Neuron (in vitro differentiated cells): ENCODE results near the gene ITGB1BP1.

ENCODE experiments used
- H2AFZ ChIP-seq: one replicate; pipeline ENCODE4 v1.6.1; 2013; ENCODE audit warnings: low read depth, mild to moderate bottlenecking, inconsistent platforms, low read length, moderate library complexity
- H3K27me3 ChIP-seq: one replicate; pipeline ENCODE4 v1.6.1; 2013; ENCODE audit warnings: low read length; ENCODE audit not compliant: insufficient read depth
- H3K36me3 ChIP-seq: one replicate; pipeline ENCODE4 v1.6.1; 2013; ENCODE audit warnings: low read length; ENCODE audit not compliant: insufficient read depth
- H3K4me1 ChIP-seq: one replicate; pipeline ENCODE4 v1.6.1; 2013; ENCODE audit warnings: low read length; ENCODE audit not compliant: insufficient read depth
- H3K4me3 ChIP-seq: 2 replicates; pipeline ENCODE4 v1.5.1; 2013; ENCODE audit warnings: mild to moderate bottlenecking, low read length, moderate library complexity
- H3K9me3 ChIP-seq: one replicate; pipeline ENCODE4 v1.6.1; 2013; ENCODE audit warnings: low read length

ITGB1BP1 gene

GRCh38 chr2:9443526-9443925 lies 20.2 kb upstream of the ITGB1BP1 start:
- no peaks in the 10 kb centered on the region for H3K9me3 ChIP-seq
- H2AFZ ChIP-seq = no peak overlapping the region
- H3K27me3 ChIP-seq = no peaks in the 10 kb centered on the region
- H3K4me1 ChIP-seq = no peaks in the 10 kb centered on the region
- no peak overlapping the region for H3K4me3 ChIP-seq
- H3K36me3 ChIP-seq = peaks cover 81% of the 10 kb centered on the region

GRCh38 chr2:9441556-9441955 lies 18.2 kb upstream of the ITGB1BP1 start:
- H3K36me3 ChIP-seq = peaks cover 84% of the 10 kb centered on the region
- no peaks in the 10 kb centered on the region for H3K4me1 ChIP-seq
- no peaks in the 10 kb centered on the region for H3K27me3 ChIP-seq
- no peak overlapping the region for H2AFZ ChIP-seq
- H3K9me3 ChIP-seq = peaks cover 5% of the 10 kb centered on the region
- no peak overlapping the region for H3K4me3 ChIP-seq

- Histone ChIP-seq H3K27me3 (no peaks in the 10 kb centered on the region), H2AFZ (no peak overlapping the region), H3K4me3 (no peak overlapping the region), H3K36me3 (peaks cover 85% of the 10 kb centered on the region), H3K9me3 (peaks cover 8% of the 10 kb centered on the region), H3K4me1 (no peaks in the 10 kb centered on the region)
Measured at GRCh38 chr2:9440058-9440727, 16.9 kb upstream of the ITGB1BP1 start.

- H3K4me3 ChIP-seq = no peak overlapping the region
- no peaks in the 10 kb centered on the region for H3K27me3 ChIP-seq
- peaks cover 84% of the 10 kb centered on the region for H3K36me3 ChIP-seq
Measured at GRCh38 chr2:9439536-9439935, 16.2 kb upstream of the ITGB1BP1 start.

GRCh38 chr2:9434489-9434888 lies 11.2 kb upstream of the ITGB1BP1 start:
- Histone ChIP-seq H3K4me3 (no peak overlapping the region), H3K9me3 (peaks cover 8% of the 10 kb centered on the region), H3K27me3 (no peaks in the 10 kb centered on the region), H3K4me1 (no peaks in the 10 kb centered on the region), H3K36me3 (peaks cover 91% of the 10 kb centered on the region), H2AFZ (no peak overlapping the region)

More at GRCh38 chr2:9439536-9439935, 16.2 kb upstream of the ITGB1BP1 start:
- Histone ChIP-seq H2AFZ (no peak overlapping the region), H3K4me1 (no peaks in the 10 kb centered on the region), H3K9me3 (peaks cover 8% of the 10 kb centered on the region)

GRCh38 chr2:9430316-9431293 lies 7.3 kb upstream of the ITGB1BP1 start:
- peaks cover 71% of the 10 kb centered on the region for H3K36me3 ChIP-seq

GRCh38 chr2:9428965-9429577 lies 5.7 kb upstream of the ITGB1BP1 start:
- H3K36me3 ChIP-seq = peaks cover 57% of the 10 kb centered on the region
- H3K9me3 ChIP-seq = no peaks in the 10 kb centered on the region
- no peak overlapping the region for H2AFZ ChIP-seq

More at GRCh38 chr2:9430316-9431293, 7.3 kb upstream of the ITGB1BP1 start:
- Histone ChIP-seq H3K4me3 (no peak overlapping the region), H3K27me3 (no peaks in the 10 kb centered on the region), H3K9me3 (no peaks in the 10 kb centered on the region), H3K4me1 (no peaks in the 10 kb centered on the region), H2AFZ (no peak overlapping the region)

GRCh38 chr2:9424447-9425164 lies 1.3 kb upstream of the ITGB1BP1 start:
- Histone ChIP-seq H3K4me1 (peaks cover 24% of the 10 kb centered on the region), H3K4me3 (peak overlapping the region; percentile 87), H3K36me3 (peaks cover 15% of the 10 kb centered on the region), H3K27me3 (no peaks in the 10 kb centered on the region), H3K9me3 (no peaks in the 10 kb centered on the region), H2AFZ (peak overlapping the region; percentile 68)

More at GRCh38 chr2:9428965-9429577, 5.7 kb upstream of the ITGB1BP1 start:
- H3K4me1 ChIP-seq = peaks cover 14% of the 10 kb centered on the region
- H3K27me3 ChIP-seq = no peaks in the 10 kb centered on the region
- H3K4me3 ChIP-seq = no peak overlapping the region

- Histone ChIP-seq H3K9me3 (no peaks in the 10 kb centered on the region), H3K27me3 (no peaks in the 10 kb centered on the region), H3K4me3 (peak overlapping the region; percentile 87), H2AFZ (peak overlapping the region; percentile 68), H3K4me1 (peaks cover 24% of the 10 kb centered on the region), H3K36me3 (peaks cover 9% of the 10 kb centered on the region)
Measured at GRCh38 chr2:9423922-9424272, 569 bp upstream of the ITGB1BP1 start.

GRCh38 chr2:9422321-9423099 lies 818 bp downstream of the ITGB1BP1 start:
- Histone ChIP-seq H2AFZ (peak overlapping the region; percentile 61), H3K4me1 (peaks cover 24% of the 10 kb centered on the region), H3K9me3 (no peaks in the 10 kb centered on the region), H3K4me3 (peak overlapping the region; percentile 87), H3K27me3 (no peaks in the 10 kb centered on the region), H3K36me3 (peaks cover 3% of the 10 kb centered on the region)

- Histone ChIP-seq H2AFZ (no peak overlapping the region), H3K36me3 (peaks cover 4% of the 10 kb centered on the region), H3K9me3 (no peaks in the 10 kb centered on the region), H3K4me1 (peaks cover 24% of the 10 kb centered on the region), H3K4me3 (no peak overlapping the region), H3K27me3 (no peaks in the 10 kb centered on the region)
Measured at GRCh38 chr2:9420495-9420894, 2.8 kb downstream of the ITGB1BP1 start.

- Histone ChIP-seq H3K9me3 (no peaks in the 10 kb centered on the region), H3K36me3 (peaks cover 4% of the 10 kb centered on the region), H3K27me3 (no peaks in the 10 kb centered on the region), H3K4me1 (peaks cover 15% of the 10 kb centered on the region), H2AFZ (no peak overlapping the region), H3K4me3 (no peak overlapping the region)
Measured at GRCh38 chr2:9419541-9419940, 3.8 kb downstream of the ITGB1BP1 start.
